Measurements from ENCODE around the gene AKAP3.

AKAP3 gene

DNA sequence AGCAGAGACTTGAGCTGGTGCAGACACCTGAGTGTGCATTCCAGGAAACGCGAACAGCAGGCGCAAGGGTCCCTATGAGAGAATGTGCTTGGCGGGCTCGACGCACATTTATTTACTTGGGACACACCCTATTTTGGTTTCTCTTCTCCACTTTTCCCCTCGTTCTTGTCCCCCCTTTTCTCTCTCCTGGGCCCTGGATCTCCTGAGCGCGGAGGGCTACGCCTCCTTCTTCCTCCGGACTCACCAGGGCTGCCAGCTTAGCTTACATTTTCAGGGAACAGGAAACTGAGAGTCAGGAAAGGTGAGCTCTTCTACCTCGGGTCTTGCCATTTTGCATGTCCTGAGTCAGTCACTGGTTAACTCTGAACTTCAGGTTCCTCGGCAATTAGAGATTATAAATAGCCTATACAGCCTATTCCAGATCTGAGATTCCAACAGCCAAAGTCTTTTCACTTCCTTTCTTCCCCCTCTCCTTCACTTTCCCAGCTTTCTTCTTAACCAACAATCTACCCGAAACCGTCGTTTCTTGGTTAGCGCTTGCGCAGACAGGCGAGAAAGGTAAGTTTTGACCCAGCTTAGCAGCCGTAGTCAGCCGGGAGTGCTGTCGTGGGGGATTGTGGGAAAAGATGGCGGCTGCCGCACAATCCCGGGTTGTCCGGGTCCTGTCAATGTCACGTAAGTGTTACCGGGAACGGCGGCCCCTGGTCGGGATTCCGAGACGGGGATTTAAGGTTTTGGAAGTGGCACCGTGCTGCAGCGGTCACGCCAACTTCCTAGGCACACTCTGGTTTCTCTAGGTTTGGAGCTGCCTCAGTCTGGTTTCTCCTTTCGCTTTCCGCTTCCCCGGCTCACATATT, at the start of gene AKAP3, which contains the start of gene NDUFA9:
Gene AKAP3, minus strand, starts transcription at position 551 of the 857 bp plus-strand sequence. CDS start 10,855 bp downstream, outside the sequence.
Gene NDUFA9, plus strand, starts transcription at position 614 of the 857 bp plus-strand sequence. Its CDS starts 13 bp downstream, at position 627.
- peak; percentile 91 for DNase-seq (ENCODE audit: low spot score)

DNA sequence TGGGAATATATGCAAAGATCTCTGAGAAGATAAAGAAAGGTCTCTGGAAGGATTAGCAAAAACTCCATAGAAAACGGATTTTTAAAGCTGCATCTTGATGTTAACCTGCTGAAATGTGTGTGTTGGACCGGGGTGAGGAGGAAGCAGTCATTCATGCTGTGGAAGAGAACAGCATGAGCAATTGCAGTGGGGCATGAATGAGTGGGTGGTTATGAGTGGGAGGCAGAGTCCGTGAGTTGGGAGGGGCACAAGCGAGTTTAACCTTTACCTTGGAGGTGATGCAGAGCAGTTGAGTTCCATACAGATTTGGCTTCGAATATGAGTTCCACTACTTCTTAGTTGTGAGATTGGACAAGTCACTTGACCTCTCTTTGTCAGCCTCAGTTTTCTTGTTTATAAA, 41.9 kb upstream of the AKAP3 start:
- no peak for DNase-seq (ENCODE audit: low spot score)

DNA sequence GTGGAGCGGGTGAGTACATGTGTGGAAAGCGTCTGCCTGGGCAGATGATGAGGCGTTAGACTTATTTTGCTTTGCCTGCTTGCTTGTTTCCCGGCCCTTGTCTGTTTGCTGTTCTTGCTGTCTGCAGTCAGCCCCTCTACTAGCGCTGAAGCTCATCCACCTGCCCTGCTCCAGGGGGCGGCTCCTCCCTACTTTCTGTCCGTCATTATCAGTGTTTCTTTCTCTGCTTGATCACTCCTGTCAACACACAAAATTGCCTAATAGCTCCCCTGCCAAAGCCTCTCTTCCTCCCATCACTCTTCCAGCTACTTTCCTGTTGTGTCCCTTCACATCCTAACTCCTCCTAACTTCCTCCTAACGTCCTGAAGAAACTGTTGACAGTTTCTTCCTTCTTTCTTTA, 36.5 kb upstream of the AKAP3 start:
- DNase-seq (ENCODE audit: low spot score) = no peak

DNA sequence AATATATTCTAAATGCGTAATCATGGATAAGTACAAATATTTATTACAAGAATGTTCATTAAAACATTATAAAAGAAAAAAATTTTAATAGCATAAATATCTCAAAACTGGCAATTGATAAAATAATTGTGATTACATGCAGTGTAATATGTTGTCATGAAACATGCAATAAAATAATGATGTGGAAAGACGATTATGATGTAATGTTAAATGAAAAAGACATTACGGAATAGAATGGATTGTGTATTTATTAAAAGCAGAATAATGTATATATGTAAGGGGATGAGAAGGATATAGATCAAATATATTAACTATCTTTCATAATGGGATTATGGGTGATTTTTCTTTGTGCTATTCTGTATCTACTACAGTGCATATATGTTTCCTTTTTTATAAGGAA, 32.9 kb upstream of the AKAP3 start:
- DNase-seq (ENCODE audit: low spot score) = no peak

DNA sequence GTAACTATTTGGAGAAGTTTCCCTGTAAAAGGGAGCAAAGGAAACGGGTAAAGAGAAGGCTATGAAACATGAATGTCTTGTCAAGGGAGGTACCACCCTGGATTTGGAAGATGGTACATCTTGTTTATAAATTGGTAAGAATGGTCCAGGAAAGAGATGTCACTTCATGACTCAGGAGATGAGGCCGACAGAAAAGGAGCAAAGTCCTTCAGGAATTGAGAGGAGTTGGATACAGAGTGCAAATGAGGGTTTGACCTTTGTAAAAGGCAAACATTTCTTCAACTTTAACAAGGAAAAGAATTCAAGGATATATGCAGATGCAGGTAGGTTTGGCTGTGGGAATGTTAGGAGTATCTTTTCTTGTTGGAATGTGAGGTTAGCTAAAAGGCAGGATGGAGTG, 30.9 kb upstream of the AKAP3 start:
- DNase-seq (ENCODE audit: low spot score) = no peak

DNA sequence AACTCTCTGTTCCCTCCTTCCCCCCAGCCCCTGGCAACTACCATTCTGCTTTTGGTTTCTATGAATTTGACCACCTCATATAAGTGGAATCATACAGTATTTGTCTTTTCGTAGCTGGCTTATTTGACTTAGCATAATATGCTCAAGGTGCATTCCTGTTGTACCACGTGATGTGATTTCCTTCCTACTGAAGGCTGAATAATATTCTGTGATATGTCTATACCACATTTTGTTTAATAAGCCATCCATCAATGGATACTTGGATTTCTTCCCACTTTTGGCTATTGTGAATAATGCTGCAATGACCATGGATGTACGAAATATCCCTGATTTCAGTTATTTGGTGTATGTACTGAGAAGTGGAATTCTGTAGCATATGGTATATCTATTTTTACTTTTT, 16.4 kb upstream of the AKAP3 start:
- DNase-seq (ENCODE audit: low spot score) = no peak

GRCh38 chr12:4663971-4664505, 15.2 kb upstream of the AKAP3 start:
- DNase-seq (ENCODE audit: low spot score) = no peak

GRCh38 chr12:4653691-4654090, 4.8 kb upstream of the AKAP3 start:
- no peak for DNase-seq (ENCODE audit: low spot score)

- peak; percentile 3 for DNase-seq (ENCODE audit: low spot score)
These were observed 4.4 kb upstream of the AKAP3 start for GRCh38 chr12:4653257-4653656.

- no peak for DNase-seq (ENCODE audit: low spot score)
These were observed 459 bp upstream of the AKAP3 start for GRCh38 chr12:4649358-4649661.

- no peak for DNase-seq (ENCODE audit: low spot score)
These were observed 749 bp downstream of the AKAP3 start for GRCh38 chr12:4648104-4648500.

DNA sequence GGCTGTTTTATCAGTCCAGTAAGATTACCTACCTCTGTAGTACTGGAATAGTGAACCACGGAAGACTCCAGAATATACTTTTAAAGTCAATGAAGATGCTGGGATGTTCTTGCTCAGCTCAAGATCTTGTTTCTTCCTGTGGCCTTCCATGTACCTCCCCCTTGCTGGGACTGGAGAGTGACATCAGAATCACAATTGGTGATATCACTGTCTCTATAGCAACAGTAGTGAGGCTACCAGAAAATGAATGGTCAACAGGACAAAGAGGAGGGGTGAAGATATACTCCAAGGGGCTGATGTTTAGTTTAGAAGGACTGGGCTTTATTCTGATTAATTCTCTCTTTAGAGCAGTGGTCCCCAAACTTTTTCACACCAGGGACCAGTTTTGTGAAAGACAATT, 3.8 kb downstream of the AKAP3 start:
- no peak for DNase-seq (ENCODE audit: low spot score)

DNA sequence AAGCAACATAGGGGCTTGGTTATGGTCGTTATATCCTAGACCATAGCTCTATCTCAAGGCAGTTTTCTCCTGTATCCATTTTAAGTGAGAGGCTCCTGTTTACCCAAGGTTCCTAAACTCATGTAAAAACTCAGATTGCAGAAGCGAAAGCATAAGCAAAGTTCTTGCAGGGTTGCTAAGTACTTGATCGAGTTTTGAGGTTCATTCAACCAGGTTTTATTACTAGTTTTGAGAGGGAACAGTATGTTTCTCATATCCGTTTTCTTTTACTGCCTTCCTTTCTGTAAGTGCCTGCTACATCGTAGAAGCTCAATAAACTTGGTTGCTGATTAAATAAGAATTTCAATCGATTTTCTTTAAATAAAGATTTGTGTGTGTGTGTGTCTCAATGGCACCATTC, 5.1 kb downstream of the AKAP3 start:
- no peak for DNase-seq (ENCODE audit: low spot score)

DNA sequence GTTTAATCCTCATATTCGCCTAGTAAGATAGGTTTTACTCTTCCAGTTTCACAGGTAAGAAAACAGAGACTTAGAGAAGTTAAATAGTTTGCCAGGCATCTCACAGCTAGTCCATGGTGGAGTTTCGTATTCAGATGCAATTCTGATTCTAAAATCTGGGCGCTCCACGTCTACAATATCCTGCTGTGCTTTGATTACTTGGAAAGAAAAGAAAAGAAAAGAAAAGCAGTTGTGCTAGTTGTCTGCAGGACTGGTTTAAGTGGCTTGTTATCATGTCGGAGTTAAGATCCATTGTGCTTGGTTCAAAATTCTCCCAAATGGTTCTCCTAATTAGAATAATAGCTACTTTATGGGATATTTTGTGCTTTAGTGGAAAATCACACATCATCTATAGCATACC, 18.6 kb downstream of the AKAP3 start:
- no peak for DNase-seq (ENCODE audit: low spot score)

DNA sequence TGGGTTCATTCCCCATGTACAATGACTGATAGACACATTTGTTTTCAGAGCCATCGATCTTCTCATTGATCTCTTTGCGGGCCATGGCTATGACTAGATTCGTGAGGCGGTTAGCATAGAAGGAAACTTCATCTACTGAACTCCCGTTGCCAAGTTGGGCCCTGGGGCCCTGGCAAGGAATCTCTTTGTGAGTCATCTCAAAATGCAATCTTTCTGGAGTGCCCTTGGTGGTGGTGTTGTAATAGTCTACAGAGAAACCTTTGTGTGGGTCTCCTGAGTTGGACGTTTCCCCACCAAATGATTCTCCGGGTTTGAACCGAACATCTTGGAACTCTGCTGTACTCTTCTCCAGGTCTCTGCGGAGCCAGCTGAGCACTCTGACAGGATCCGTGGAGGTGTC, 20.4 kb downstream of the AKAP3 start:
- DNase-seq (ENCODE audit: low spot score) = no peak

- no peak for DNase-seq (ENCODE audit: low spot score)
These were observed 22.3 kb downstream of the AKAP3 start for GRCh38 chr12:4626543-4626942.

GRCh38 chr12:4621511-4621910, 27.3 kb downstream of the AKAP3 start:
- DNase-seq (ENCODE audit: low spot score) = no peak

DNA sequence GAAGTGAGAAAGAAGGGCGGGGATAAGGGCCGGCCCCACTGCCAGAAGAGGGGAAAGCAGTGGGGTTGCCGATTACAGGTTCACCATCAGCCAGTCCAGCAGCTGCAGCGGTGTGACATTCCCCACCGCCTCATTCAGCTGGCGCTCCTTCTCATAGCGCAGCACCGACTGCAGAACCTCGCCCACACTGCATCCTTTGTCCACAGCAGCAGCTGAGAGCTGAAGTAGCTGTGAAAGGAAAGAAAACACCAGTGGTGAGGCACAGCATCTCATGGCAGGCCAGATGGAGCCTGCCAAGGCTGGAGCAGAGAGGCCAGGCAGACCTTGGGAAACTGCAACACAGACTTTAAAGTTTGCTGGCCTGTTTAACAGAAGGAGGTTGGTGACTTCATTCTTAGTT, 33.2 kb downstream of the AKAP3 start:
- no peak for DNase-seq (ENCODE audit: low spot score)

DNA sequence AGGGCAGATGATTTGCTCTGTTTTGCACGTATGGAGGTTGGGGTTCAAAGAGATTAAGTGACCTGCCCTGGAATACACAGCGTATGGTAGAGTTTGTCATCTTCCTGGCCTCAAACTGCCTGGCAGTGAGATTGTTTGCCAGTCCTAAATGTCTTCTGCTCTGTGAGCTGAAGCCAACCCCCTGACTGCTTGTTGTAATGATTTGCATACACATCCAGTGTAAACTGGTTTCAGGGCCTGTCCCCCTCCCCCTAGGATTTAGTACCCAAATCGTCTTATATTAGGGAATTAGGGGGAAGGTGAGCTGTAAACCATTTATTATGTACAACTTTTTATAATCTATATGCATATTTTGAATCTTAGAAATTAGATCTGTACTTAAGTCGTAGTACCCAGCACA, 38.4 kb downstream of the AKAP3 start:
- no peak for DNase-seq (ENCODE audit: low spot score)

DNA sequence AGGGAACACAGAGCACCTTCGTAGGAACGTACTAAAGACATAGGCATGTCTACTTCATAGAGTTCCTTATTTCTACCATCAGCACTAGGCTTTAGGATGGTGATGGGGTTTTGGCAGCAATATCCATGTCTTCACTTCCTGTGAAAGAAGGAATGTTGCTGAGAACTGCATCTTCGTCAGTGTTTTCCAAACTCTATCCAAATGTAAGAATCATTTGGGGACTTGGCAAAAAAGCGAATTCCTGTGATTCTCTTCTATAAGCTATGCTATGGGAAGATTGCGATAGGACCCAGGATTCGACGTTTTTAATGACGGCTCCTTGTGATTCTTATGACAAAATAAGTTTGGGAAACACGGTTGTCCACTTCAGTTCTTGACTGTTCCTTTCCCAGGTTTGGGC, 39.8 kb downstream of the AKAP3 start:
- DNase-seq (ENCODE audit: low spot score) = no peak

GRCh38 chr12:4607056-4607455, 41.8 kb downstream of the AKAP3 start:
- DNase-seq (ENCODE audit: low spot score) = no peak

GRCh38 chr12:4604684-4605193, 44.1 kb downstream of the AKAP3 start:
- DNase-seq (ENCODE audit: low spot score) = peak; percentile 91

DNA sequence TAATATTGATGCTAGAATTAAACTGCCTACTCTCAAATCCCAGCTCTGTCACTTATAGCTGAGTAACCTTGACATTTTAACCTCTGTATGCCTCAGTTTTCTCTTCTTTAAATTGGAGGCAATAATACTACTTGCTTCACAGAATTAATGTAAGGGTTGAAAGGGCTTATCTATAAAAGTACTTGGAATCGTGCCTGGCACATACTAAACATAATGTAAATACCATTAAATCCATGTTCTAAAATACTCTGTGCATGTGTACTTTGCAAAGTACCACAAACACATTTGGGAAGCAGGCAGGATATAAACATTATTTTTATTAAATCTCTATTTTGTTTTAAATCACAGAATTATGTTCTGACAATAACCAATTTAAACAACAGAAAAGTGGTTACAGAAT, 44.9 kb downstream of the AKAP3 start:
- no peak for DNase-seq (ENCODE audit: low spot score)

DNA sequence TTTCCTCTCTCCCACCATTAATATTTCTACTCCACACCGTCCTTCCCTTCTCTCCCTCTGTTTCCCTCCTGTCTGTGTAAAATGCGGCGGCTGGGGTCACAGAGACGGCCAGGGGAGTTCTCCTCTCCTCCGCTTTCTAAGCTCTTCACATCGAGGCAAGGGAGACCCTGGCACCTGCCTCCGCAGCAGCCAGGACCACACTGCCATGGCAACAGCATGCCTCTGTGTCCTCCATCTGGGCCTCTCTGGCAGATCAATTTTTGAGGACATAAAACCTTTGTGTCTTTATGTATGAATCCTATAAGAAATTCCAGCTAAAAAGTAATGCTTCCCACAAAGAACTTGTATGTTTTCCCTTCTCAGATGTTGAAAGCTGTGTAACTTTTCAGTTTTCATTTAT, 45.4 kb downstream of the AKAP3 start:
- no peak for DNase-seq (ENCODE audit: low spot score)
